B cell (primary cell): Measurements from ENCODE around the gene RRM1.

ENCODE experiments used
- EZH2 ChIP-seq: IDR thresholded peaks from 2 replicates; pipeline ENCODE4 v1.6.1; 2012; ENCODE audit warnings: borderline replicate concordance, low read depth, mild to moderate bottlenecking, moderate library complexity, low read length; ENCODE audit not compliant: insufficient read depth, poor library complexity, severe bottlenecking
- TF ChIP-seq, protein P1 (sequence below): fragments of 200-600 bp; IDR thresholded peaks from one replicate; pipeline ENCODE4 v1.8.0; 2022; ENCODE audit warnings: antibody characterized with exemption, mild to moderate bottlenecking

DNA sequence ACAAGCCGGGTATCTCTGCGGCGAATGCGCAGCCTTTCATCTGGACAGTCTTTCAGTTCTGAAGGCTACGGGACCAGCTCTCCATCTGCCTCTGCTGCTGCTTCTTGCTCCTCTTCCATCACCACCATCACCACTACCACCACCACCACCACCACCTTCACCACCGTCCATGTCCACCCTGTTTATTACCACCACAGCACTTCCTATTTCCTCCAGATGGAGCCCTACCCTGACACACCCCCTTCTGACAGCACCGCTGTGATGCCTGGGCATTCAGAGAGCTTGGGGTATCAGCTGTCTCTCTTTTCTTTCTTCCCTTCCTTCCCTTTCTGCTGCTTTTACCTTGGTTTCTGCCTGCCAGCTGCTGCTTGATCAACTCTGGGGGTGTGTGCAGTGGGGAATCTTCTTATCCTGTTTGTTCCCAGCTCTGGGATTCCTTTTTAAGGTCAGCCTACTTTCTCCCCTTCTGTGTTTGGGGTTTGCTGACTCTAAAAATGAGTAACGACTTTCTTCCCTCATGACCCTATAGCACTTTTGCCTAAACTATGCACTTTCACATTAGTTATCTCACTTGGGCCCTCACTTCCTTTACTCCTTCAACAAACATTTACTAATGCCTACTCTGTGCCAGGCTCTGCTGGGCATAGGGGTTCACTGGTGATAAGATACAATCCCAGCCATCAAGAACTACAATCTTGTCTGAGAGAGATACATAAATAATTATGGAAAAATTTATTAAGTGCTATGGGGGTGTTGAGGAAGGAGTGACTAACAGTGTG is 7.8 kb upstream of the RRM1 start:
- TF ChIP-seq, protein P1, sequence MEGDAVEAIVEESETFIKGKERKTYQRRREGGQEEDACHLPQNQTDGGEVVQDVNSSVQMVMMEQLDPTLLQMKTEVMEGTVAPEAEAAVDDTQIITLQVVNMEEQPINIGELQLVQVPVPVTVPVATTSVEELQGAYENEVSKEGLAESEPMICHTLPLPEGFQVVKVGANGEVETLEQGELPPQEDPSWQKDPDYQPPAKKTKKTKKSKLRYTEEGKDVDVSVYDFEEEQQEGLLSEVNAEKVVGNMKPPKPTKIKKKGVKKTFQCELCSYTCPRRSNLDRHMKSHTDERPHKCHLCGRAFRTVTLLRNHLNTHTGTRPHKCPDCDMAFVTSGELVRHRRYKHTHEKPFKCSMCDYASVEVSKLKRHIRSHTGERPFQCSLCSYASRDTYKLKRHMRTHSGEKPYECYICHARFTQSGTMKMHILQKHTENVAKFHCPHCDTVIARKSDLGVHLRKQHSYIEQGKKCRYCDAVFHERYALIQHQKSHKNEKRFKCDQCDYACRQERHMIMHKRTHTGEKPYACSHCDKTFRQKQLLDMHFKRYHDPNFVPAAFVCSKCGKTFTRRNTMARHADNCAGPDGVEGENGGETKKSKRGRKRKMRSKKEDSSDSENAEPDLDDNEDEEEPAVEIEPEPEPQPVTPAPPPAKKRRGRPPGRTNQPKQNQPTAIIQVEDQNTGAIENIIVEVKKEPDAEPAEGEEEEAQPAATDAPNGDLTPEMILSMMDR: no peak
- no peak for TF ChIP-seq EZH2
